Lower leg skin (tissue), 3 donors: ENCODE data around the gene PEX1.

ENCODE experiments used
- POLR2A ChIP-seq, 2 donors: fragments of 450-650 bp; IDR thresholded peaks; one replicate each; pipeline ENCODE4 v1.6.1; 2016 to 2017; ENCODE audit warnings: antibody characterized with exemption in 2 of 2, mild to moderate bottlenecking in 1 of 2, moderate library complexity in 1 of 2
- TF ChIP-seq, protein P1 (sequence below), 3 donors: fragments of 450-650 bp; IDR thresholded peaks; one replicate each; pipeline ENCODE4 v1.5.1; 2016; ENCODE audit warnings: antibody characterized with exemption in 3 of 3, mild to moderate bottlenecking in 3 of 3, moderate library complexity in 2 of 3

DNA sequence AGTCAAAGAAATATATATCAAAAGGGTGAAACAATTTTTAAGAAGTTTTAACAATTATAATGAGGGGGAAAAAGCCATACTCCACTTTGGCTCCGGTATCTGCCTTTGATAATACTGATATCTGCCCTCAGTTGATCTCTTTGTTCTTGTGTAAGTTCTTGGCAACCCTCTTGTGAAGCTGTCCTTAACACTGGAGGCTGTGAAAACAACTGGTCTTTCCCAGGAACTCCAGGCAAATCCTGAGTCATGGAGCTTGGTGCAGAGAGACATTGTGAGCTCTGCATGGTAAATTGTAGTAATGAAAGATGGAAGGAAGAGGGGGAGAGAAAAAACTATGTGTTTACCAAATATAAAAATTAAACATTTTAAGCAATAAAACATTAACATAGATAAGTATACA lies 38.7 kb downstream of the PEX1 start:
- TF ChIP-seq, protein P1, sequence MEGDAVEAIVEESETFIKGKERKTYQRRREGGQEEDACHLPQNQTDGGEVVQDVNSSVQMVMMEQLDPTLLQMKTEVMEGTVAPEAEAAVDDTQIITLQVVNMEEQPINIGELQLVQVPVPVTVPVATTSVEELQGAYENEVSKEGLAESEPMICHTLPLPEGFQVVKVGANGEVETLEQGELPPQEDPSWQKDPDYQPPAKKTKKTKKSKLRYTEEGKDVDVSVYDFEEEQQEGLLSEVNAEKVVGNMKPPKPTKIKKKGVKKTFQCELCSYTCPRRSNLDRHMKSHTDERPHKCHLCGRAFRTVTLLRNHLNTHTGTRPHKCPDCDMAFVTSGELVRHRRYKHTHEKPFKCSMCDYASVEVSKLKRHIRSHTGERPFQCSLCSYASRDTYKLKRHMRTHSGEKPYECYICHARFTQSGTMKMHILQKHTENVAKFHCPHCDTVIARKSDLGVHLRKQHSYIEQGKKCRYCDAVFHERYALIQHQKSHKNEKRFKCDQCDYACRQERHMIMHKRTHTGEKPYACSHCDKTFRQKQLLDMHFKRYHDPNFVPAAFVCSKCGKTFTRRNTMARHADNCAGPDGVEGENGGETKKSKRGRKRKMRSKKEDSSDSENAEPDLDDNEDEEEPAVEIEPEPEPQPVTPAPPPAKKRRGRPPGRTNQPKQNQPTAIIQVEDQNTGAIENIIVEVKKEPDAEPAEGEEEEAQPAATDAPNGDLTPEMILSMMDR (IDR thresholded peaks at IDR 0.05), result no peak
- no peak for TF ChIP-seq POLR2A (IDR thresholded peaks at IDR 0.05)
